ENCODE data around the gene PCF11.

Gene PCF11

DNA sequence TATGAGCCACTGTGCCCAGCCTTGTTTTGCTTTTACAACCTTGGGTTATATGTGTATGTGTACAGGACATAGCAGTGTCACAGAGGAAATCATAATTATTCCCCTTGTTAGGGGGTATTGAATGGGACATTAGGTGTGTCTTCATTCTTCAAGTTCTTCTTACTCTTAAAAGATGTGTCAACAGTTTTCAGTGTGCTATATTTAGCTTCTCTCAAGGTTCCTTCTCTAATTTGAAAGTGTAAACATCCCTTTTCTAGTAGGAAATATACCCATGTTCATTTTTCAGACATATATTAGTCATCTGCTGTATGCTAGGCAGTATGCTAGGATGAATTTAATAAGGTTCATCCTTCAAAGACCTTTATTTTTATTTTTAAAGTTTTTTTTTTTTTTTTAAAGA, 17.1 kb downstream of the PCF11 start:
- peak; percentile 16 for DNase-seq (ENCODE audit: low spot score)
- TF ChIP-seq, protein P1, sequence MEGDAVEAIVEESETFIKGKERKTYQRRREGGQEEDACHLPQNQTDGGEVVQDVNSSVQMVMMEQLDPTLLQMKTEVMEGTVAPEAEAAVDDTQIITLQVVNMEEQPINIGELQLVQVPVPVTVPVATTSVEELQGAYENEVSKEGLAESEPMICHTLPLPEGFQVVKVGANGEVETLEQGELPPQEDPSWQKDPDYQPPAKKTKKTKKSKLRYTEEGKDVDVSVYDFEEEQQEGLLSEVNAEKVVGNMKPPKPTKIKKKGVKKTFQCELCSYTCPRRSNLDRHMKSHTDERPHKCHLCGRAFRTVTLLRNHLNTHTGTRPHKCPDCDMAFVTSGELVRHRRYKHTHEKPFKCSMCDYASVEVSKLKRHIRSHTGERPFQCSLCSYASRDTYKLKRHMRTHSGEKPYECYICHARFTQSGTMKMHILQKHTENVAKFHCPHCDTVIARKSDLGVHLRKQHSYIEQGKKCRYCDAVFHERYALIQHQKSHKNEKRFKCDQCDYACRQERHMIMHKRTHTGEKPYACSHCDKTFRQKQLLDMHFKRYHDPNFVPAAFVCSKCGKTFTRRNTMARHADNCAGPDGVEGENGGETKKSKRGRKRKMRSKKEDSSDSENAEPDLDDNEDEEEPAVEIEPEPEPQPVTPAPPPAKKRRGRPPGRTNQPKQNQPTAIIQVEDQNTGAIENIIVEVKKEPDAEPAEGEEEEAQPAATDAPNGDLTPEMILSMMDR (IDR thresholded peaks at IDR 0.05; ENCODE audit: extremely low read depth, missing control alignments), result no peak

DNA sequence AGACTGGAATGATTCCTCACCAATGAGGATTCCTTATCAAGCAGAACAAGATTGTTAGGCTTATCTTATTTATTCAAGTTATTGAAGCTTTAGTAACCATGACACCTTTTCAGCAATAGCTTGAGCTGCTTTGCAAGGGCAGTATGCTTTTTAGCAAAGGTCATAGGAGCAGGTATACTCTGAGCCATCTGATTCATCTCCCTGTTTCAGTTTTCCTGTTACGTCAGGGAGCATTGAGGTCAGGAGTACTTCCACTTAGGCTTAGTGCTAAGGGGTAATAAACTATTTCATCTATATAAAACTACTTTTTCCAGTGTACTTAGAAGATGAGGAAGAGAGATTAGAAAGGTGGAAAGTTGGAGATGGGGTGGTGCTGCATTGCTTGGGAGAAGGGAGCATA, 18.9 kb downstream of the PCF11 start:
- TF ChIP-seq, protein P1 (IDR thresholded peaks at IDR 0.05; ENCODE audit: extremely low read depth, missing control alignments), result no peak
- no peak for DNase-seq (ENCODE audit: low spot score)

DNA sequence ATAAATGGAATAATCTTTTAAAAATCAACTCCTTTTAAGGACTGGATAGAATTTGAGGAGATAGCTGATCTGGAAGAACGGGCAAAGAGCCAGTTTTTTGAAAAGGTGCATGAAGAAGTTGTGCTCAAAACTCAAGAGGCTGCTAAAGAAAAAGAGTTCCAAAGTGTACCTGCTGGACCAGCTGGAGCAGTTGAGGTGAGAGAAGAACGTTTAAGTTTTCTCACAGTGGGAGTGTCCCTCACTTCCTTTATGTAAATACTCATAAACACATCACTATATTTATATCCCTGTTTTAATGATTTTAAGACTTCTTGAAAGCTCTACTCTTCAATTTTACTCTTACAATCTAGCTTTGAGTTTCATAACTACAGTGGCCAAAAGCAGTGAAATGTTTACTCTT, 24.9 kb downstream of the PCF11 start:
- DNase-seq (ENCODE audit: low spot score), result no peak
- TF ChIP-seq, protein P1 (IDR thresholded peaks at IDR 0.05; ENCODE audit: extremely low read depth, missing control alignments), result no peak

DNA sequence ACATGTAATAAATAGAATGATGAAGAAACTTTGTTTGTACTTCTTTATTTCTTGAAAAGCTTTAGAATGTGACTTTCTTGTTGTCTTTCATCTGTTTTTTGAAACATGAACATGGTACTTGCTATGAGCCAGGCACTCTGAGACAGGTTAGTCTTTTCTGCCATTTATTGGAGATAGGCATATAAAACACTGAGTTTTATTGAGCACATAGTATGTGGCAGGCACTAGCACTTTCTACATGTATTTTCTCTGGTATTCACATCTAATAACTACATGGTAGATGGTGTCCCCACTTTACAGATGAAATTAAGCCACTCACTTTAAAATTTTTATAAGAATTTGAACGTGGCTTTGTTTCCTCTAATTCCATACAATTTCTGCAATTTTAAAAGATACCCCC, 28.8 kb downstream of the PCF11 start:
- TF ChIP-seq, protein P1 (IDR thresholded peaks at IDR 0.05; ENCODE audit: extremely low read depth, missing control alignments), result no peak
- DNase-seq (ENCODE audit: low spot score), result no peak

DNA sequence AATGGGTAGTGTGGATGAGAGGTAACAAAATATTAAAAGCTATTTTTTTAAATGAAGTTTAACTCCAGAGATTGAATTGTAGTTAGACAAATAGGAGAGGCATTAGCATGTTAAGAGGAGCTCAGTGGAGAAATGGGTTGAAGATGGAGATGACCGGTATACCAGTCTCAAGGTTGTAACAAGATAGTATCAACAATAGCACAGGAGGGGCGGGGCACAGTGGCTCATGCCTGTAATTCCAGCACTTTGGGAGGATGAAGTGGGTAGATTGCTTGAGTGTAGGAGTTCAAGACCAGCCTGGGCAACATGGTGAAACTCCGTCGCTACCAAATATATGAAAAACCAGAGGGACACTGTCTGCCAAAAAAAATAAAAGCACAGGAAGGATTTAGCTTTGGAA, 30.5 kb downstream of the PCF11 start:
- TF ChIP-seq, protein P1 (IDR thresholded peaks at IDR 0.05; ENCODE audit: extremely low read depth, missing control alignments), result no peak

DNA sequence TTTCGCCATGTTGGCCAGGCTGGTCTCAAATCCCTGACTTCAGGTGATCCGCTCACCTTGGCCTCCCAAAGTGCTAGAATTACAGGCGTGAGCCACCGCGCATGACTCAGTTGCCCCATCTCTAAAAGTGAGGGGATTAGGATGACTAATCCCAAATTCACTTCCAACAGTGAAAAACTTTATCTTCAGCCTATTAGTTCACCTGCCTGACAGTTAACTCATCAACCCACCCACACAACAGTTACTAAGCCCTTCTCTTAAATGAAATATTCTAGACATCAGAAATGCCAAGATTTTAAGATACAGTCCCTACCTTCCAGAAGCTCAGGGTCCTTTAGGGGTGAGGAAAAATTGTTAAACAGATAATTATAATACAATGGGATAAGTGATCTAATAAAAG, 34.6 kb downstream of the PCF11 start:
- DNase-seq (ENCODE audit: low spot score), result no peak
- TF ChIP-seq, protein P1 (IDR thresholded peaks at IDR 0.05; ENCODE audit: extremely low read depth, missing control alignments), result no peak

More for the DNA sequence above, 30.5 kb downstream of the PCF11 start:
- DNase-seq (ENCODE audit: low spot score), result no peak

DNA sequence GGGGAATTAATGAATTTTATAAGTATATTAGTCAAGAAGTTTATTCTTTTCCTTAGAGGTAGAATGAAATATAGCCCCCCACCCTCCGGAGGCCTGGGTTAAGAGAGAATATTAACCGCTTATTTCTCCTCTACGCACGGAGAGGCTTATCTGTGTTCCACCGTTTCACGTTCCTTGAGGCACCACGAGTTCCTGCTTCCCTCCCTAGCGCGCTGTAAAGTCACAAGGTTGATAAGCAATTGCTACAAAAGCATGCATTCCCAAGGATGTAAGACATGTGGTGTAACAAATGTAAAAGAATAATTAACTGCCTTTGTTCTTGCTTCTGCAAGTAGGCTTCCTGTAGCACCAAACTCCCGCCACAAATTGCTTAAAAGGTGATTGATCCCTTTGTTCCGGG, 35.1 kb downstream of the PCF11 start:
- TF ChIP-seq, protein P1 (IDR thresholded peaks at IDR 0.05; ENCODE audit: extremely low read depth, missing control alignments), result no peak
- no peak for DNase-seq (ENCODE audit: low spot score)

Measured in GM20000 (cell line).